H4 (cell line): ENCODE measurements around the gene TMCO4. TPM values are rescaled to one million over a fixed set of nuclear protein-coding genes. Genes with fewer than 3 reads are reported as not detected.
A peak's percentile ranks its signal among the peaks of the same experiment; 100 is the strongest.
"Not testable (repeated sequence)": the region's sequence is repeated elsewhere in the genome, so short reads cannot be mapped to it uniquely, and the experiment has no call there.

Experiments used
- DNase-seq: peaks from one replicate; pipeline ENCODE4 v3.0.0-alpha.2; 2015; ENCODE audit warnings: low spot score
- total RNA-seq: library from RNA; depleted of rRNA; stranded (reverse); fragments of >200 nt; shearing (Covaris generic); gene quantifications from 2 replicates; pipeline ENCODE4 v1.2.3, GENCODE V29; 2014; rRNA removed

The TMCO4 gene
- total RNA-seq, result 10.6 and 20.3 TPM in 2 replicates

DNA sequence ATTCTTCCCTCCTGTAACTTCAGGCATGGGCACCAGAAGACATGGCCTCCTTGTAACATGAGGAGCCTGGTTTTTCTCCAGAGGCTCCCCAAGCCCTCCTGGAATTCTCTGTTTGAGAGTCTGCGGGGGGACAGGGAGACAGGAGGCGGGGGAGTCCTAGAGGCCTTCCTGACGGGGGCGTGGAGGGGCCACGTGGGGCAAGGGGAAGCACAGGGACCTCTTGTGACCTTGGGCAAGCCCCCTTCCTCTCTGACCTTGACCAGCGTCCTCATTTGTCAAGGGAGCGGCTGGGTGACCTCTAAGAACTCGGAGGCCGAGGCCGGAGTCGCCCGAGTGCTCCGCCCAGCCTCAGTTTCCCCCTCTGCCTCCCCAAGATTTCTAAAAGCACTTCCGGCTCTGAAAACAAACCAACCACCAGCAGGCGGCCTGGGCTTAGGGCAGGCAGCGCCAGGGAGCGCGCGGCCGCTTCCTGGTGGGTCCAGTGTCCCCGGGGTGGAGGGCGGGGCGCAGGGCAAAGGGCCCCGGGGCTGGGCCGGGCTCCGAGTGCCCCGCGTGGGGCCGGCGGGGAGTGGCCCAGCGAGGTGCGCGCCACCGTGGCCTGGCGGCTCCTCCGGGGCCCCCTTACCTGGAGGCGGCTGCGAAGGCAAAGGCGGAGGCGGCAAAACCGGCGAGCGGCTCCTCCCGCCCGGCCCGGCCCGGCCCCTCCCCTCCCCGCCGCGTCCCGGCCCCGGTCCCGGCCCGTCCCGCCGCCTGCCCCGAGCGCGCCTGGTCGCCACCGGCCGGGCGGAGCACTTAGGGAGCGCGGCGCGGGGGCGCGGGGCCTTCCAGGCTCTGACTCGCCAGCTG, at the start of gene TMCO4:
Gene TMCO4 (minus strand): TSS at position 687 of the 846 bp plus-strand sequence. CDS start 19,158 bp downstream, outside the sequence.
- peak; percentile 33 for DNase-seq

DNA sequence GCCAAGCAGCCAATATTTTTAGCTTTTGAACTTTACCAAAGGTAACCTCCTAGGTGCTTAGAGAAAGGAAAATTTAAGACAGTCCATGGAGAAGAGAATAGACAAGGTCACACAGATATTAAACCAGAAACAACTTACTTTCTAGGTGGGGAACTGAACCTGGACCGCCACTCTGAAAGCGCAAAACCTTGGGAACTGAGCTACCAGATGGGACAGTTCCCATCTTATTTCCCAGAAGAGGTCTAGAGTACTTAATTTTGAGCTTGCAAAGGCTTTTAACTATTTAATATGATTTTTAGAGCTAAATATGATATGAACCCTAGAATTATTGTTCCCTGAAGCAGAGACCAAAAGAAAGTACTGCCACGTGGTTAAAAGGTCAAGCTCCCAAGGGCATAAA, 49.6 kb upstream of the TMCO4 start:
- DNase-seq, result not testable (repeated sequence)

DNA sequence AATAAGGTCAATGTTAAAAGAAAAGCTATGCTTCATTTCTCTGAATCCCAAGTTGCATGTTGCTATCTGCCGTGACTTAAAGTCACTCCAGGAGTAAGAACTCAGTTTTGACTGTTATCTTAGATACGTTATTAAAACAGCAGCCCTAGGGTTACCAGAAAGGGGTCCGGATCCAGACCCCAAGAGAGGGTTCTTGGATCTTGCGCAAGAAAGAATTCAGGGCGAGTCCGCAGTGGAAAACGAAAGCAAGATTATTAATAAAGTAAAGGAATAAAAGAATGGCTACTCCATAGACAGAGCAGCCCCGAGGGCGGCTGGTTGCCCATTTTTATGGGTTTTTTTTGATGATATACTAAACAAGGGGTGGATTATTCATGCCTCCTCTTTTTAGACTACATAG, 47.6 kb upstream of the TMCO4 start:
- DNase-seq, result not testable (repeated sequence)

DNA sequence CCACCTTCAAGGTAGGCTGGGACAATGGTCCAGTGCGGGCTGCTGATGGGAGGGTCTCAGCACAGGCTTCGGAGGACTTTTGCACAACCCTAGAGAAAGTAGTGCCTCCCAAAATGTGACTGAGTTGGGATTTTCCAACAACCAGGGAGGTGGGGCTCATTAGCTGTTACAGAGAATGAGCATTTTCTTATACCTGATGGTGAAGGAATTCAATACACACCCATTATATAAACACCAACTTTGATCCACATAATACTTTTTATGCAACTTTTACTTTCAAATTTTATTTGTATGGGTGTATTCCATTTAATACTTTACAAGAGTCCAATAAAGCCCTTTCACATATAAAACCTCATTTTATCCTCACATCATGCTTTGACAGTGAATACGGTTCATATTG, 46.6 kb upstream of the TMCO4 start:
- DNase-seq, result no peak

DNA sequence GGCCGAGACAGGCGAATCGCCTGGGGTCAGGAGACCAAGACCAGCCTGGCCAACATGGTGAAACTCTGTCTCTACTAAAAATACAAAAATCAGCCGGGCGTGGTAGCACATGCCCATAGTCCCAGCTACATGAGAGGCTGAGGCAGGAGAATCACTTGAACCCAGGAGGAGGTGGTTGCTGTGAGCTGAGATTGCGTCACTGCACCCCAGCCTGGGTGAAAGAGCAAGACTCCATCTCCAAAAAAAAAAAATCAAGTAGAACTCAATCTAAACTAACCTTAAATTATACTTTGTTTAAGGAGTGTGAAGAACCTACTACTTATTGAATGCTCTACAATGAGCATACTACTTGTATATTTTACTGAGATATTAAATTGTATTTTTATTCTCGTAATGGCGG, 45.8 kb upstream of the TMCO4 start:
- DNase-seq, result no peak

DNA sequence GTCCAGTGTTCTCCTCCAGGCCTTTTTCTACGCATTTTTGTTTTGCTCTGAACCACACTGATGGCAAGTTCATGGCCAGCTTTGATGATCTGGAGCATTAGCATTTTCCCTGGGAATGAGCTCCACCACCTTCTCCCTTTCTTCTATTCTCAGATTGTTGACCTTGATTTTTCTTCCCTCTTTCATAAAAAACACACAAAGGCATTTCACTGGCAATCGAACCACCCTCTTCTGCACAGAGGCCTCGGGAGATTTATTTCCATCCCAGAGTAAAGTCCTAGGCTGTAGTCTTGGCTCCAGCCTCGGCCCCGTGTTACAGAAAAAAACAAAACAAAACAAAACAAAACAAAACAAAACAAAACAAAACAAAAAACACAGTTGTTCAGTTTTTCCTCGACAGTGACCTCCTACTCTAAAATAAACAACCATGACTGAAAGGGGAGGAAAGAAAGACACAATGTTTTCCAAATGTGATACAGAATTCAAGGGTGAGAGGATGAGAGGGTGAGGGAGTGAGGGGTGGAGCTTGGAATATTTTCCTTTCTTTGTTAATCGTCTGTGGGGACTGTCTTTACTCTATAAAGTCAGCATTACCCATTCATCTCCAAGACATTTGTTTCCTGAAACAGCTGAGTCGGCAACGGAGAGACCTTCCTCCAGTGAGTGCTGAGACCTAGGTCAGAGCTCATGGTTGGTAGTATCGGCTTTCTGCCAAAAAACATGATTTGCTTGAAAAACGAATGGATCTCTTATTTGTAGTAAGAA, 45.2 kb upstream of the TMCO4 start:
- no peak for DNase-seq

DNA sequence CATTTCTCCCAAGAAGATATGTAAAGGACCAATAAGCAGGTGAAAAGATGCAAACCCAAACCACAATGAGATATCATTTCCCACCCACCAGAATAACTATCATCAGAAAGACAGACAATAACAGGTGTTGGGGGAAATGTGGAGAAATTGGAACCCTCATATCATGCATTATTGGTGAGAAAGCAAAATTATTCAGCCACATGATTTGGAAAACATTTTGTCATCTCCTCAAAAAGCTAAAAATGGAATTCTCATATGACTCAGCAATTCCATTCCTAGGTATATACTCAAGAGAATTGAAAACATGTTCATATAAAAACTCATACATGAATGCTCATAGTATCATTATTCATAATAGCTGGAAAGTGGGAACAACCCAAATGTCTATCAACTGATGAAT, 40.5 kb upstream of the TMCO4 start:
- DNase-seq, result no peak

DNA sequence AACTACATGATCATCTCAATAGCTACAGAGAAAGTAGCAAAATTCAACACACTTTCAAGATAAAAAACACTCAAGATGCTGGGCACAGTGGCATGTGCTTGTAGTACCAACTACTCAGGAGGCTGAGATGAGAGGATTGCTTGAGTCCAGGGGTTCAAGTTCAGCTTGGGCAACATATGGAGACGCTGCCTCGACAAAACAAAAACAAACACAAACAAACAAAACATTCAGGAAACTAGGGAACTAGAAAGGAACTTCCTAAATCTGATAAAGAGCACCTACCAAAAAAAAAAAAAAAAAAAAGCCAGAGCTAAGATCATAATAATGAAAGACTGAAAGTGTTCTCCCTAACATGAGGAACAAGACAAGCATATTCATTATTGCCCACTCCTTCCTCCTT, 38.1 kb upstream of the TMCO4 start:
- no peak for DNase-seq

DNA sequence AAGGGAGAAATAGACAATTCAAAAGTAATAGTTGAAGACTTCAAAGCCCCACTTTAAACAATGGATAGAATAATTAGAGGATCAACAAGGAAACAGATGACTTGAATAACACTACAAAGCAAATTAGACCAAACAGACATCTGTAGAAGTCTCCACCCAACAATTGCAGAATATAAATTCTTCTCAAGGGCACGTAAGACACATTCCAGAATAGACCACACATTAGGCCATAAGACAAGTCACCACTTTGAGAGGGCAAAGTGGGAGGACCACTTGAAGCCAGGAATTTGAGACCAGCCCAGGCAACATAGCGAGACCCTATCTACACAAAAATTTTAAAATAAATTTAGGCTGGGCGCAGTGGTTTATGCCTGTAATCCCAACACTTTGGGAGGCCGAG, 35.9 kb upstream of the TMCO4 start:
- DNase-seq, result no peak

DNA sequence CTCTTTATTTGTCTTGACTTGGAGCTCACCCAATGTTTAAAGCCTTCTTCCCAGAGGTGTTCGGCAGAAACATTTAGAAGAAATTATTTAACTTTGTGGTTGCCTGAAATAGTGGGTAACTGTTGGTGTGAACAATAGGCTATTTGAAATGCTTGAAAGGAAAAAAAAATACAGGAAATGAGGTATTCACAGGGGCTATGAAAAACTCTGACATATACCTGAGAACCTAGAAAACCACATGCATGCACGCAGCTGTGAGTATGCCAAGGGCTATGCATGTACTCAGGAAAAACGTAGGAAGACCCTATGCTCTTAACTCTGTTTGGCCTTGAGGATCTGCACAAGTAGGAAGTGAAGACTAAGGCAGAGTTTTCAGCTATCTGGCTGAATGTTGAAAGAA, 31.7 kb upstream of the TMCO4 start:
- DNase-seq, result no peak

DNA sequence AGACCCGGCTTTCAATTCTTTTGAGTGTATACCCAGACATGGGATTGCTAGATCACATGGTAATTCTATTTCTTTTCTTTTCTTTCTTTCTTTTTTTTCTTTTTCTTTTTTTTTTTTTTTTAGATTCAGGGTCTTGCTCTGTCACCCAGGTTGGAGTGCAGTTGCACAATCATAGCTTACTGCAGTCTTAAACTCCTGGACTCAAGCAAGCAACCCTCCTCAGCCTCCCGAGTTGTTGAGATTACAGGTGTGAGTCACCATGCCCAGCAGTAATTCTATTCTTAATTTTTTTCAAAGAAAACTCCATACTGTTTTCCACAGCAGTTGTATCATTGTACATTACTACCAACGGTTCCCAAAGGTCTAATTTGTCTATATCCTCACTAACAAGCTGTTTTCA, 28.8 kb upstream of the TMCO4 start:
- peak; percentile 25 for DNase-seq

DNA sequence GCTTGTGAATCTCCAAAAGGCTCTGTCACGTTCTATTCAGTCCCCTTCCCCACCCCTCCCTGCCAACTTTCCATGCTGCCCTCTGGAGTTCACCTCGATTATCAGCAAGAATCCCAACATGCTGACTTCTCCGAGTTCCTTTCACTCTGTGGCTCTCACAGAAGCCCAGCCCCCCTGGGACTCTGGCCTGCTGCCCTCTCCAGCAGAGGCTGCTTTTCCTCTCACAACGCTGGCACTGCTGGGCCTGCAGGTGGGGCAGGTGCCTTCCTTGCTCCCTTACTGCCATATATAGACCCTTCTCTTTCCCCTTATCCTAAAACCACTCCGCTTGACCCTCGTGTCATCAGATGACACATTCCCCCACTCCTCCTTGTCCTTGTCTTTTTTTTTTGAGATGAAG, 25.6 kb upstream of the TMCO4 start:
- DNase-seq, result peak; percentile 20

DNA sequence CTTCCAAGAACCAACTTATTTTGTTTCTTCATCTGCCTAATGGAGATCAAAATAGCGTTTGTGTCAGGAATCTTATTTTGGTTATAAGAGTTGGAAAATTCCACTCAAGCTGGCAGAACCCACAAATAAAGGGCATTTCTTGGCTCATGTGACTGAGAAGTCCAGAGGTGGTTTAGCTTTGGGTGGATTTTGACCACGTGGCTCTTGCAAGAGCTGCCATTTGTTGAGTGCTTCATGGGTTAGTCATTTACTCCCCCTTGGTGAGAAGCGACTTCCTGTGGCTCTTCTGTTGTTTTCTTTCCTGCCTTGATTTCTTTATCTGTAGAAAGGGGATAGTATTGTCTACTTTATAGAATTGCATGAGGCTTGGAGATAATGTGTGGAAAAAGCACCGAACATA, 24.8 kb upstream of the TMCO4 start:
- peak; percentile 25 for DNase-seq

DNA sequence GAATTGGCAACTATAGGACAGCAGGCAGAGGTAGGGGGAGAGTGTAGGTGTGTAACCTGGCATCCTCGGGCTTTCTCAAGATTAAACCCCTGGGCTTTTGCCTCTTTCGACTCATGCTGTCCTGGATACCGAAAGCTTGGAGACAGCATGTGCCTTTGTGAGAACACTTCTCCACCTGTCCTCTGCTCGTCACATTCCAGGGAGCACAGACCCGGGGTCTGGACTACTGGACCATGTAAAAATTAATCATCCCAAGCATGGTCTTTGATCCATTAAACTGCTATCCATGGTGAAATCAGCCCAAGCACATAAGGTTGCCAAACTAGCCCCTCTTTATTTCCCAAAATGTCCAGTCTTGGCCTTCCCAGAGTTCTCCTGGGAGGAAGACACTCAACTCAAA, 24.3 kb upstream of the TMCO4 start:
- DNase-seq, result no peak

DNA sequence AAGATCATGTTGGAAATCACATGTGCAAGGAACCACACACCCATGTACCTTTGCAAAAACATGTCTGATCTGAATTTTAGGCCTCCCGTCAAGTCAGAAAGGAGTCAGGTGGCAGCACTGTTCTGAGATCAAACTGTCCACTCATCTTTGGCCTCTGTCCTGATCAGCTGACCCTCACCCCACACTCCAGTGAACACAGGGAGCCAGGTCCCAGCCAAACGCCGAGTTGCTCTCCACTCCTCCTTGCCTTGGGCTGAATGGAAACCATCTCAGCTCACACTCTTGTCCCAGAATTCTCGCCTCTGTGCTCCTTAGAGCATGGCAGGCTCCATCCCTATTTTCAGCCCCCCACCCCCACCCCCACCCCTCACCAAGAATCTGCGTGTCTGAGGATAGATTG, 20.0 kb upstream of the TMCO4 start:
- no peak for DNase-seq

DNA sequence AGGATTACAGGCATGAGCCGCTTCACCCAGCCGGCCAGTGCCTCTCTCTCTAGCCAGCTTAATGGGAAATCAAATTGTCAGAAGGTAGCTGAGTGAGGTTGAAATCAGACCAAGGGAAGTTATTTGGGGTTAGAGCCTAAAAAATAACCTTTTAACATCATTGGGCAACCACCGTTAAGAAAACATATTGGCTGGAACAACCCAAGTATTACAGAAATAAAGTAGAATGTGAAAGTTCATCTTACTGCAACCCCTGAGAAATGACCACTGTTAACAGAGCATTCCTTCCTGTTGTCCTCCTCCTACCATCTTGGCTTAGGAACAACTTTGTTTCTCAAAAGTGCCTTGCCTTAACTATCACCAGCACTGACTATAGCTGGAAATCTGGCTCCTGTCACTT, 18.6 kb upstream of the TMCO4 start:
- no peak for DNase-seq

DNA sequence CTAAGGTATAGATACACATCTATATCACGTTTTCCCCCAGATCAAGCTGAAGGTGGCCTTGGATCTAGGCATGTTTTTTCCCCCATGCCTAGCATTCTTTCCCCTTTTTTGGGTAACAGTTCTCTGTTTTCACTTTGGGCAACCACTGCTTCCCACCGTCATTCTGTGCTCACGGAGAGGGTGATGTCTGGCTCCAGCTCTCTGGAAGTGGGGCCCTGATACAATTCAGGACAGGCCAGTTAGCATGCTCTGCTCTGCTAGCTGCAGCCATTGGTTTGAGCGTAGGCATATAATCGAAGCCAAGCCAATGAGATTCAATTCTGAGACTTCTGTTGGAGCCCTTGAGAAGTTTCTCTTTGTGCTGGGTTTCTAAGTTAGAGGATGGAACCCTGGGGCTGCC, 17.4 kb upstream of the TMCO4 start:
- DNase-seq, result no peak

DNA sequence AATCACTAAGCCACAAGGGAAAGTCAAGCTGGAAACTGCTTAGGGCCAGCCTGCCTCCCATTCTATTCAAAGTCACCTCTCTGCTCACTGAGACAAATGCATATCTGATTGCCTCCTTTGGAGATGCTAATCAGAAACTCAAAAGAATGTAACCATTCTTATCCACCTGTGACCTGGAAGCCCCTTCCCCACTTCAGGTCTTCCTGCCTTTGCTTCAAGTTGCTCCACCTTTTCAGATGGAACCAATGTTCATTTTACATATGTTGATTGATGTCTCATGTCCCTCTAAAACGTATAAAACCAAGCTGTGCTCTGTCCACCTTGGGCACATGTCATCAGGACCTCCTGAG, 17.0 kb upstream of the TMCO4 start:
- not testable (repeated sequence) for DNase-seq

DNA sequence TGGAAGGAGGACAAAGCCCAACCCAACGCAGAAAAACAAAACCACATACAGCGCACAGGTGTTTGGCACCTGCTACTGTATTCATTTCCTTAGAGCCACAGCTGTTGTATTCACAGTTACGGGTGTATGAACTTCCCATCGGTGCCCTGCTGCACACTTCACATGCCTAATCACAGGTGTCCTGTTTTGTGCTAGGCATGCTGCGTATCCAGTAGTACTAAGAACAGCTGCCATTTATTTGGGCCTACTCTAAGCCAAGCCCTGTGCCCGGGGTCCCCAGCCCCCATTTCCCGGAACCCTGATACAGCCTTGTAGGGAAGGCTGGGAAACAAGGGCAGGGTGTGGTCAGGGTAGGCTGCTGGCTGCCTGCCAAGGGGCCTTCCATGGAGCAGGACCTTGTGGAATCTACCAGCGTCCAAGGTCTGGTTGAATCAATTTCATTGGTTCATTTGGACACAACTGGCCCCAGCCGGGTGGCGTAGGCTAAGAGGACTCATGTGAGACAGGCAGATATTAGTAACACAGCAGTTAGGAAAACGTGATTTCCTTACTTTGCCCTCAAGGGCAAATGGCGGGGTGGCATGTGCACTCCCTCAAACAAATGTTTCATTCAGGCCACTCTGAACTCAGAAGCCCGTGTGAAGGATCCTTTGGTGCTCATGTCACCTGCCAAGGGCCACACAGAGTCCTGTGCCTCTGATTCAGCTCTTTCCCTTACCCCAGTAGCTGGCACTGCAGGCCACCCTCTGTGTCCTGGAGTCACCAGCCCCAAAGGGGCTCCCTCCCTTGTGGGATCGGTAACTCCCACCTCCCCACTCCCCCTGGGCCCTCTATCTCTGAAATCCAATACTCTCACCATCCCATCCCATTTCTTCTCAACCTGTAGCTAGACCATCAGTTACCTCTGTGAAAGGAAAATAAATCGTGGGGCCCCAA, 16.4 kb upstream of the TMCO4 start:
- DNase-seq, result no peak

DNA sequence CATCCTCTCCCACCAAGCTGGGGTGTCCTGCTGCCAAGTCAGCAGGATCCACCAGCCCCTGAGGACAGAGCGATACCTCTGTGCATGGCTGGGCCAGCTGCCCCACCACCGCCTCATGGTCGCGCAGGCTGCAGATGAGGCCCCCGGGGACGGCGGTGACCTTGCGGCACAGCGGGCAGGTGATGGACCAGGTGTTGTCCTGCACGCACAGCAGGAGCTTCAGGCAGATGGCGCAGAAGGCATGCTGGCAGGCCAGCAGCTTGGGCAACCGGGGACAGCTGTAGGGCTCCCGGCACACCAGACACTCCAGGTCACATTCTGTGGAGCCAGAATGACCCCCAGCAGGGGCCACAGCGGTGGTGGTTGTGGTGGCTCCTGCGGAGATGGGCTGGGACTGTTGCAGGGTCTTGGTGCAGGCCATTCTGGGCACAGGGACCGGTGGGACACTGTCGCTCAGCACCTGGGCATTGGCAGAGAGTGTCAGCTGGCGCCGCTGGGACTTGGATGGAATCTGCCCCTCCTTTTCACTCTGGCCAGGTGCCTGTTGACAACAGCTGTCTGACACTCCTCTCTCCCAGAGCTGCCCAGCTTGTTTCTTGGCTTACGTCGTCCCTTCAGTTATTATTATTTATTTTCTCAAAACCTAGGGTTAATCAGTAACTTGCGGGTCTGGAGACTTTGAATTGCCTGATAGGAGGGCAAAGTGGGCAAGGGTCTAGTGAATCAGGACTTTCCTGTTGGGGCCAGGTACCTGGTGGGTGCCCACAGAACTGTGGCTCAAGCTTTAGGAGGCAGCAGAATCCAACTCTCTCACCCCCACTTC, 15.2 kb upstream of the TMCO4 start, which contains the start of gene RNF186:
Gene RNF186 (minus strand): TSS at position 603 of the 823 bp plus-strand sequence. CDS start 182 bp downstream, at position 421.
- no peak for DNase-seq

DNA sequence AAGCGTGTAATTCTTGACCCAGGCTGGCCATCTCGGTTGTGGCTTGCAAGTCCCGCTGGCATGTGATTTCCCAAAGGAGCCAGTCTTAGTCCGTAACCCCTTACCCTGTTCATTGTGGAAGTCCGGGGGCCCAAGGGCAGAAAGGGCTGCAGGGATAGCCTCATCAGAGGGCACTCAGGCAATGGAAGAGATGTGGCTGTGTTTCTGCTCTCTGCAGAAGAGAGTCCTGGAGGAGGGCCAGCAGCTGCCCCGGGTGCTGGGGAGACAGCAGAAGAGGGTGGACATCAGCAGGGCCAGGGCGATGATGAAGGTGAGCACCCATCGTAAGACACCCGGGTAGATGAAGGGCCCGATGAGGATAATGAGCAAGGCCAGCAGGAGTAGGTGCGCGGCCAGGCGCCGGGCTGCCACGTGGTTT, 14.5 kb upstream of the TMCO4 start:
- no peak for DNase-seq
